Measurements from ENCODE around the gene PTPRA.
"Not testable (repeated sequence)": the region's sequence is repeated elsewhere in the genome, so short reads cannot be mapped to it uniquely, and the experiment has no call there.

PTPRA gene, protein sequence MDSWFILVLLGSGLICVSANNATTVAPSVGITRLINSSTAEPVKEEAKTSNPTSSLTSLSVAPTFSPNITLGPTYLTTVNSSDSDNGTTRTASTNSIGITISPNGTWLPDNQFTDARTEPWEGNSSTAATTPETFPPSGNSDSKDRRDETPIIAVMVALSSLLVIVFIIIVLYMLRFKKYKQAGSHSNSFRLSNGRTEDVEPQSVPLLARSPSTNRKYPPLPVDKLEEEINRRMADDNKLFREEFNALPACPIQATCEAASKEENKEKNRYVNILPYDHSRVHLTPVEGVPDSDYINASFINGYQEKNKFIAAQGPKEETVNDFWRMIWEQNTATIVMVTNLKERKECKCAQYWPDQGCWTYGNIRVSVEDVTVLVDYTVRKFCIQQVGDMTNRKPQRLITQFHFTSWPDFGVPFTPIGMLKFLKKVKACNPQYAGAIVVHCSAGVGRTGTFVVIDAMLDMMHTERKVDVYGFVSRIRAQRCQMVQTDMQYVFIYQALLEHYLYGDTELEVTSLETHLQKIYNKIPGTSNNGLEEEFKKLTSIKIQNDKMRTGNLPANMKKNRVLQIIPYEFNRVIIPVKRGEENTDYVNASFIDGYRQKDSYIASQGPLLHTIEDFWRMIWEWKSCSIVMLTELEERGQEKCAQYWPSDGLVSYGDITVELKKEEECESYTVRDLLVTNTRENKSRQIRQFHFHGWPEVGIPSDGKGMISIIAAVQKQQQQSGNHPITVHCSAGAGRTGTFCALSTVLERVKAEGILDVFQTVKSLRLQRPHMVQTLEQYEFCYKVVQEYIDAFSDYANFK

GRCh38 chr20:2873010-2873746 lies at the start of gene PTPRA:
PTPRA (plus strand) TSS chr20:2873481; CDS start chr20:2964278, 90,797 bp downstream.
- DNase-seq (ENCODE audit: low spot score) = peak; percentile 91

GRCh38 chr20:2825761-2826160 lies 47.5 kb upstream of the PTPRA start:
- no peak for DNase-seq (ENCODE audit: low spot score)

DNA sequence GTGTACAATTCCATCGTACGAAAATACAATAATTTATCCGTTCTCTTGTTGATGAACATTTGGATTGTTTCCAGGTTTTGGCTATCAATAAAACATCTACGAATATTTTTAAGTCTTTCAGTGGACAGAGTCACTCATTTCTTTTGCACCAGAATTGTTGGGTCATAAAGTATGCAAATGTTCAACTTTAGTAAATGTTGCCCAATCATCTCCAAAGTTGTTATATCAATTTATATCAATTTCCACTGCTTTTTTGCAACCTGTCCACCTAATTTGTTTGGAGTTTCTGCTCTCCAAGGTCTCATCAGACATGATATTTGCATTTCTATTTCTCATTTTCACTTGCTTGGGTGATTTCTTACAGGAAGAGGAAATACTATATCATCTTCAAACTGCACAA lies 46.6 kb upstream of the PTPRA start:
- DNase-seq (ENCODE audit: low spot score) = no peak

DNA sequence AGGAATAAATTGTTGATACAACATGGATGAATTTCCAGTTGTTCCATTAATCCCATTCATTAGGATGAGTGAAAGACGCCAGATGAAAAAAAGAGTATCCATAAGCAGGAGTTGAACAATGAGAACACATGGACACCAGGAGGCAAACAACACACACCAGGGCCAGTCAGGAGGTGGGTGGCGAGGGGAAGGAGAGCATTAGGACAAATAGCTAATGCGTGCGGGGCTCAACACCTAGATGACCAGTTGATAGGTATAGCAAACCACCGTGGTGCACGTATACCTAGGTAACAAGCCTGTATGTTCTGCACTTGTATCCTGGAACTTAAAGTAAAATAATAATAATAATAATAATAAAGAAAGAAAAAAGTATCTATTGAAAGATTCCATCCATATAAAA lies 43.9 kb upstream of the PTPRA start:
- DNase-seq (ENCODE audit: low spot score) = no peak

- not testable (repeated sequence) for DNase-seq (ENCODE audit: low spot score)
Measured at GRCh38 chr20:2831206-2831605, 42.1 kb upstream of the PTPRA start.

DNA sequence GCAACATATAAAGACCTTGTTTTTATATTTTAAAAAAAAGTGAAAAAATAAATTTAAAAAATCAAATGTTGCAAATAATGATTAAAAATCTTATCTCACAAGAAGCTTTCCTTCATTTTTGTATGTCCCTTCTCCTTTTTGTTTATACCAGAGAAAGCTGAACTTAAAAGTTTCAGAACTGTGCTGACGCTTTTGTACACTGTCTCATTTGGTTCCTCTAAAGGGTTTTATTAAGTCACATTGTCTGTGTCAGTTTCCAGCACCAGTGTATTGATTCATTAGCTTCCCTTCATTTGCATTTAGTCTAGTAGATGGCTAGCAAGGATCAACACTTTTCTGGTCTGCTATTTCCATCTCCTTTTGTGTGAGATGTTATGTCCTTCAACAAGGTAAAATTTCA lies 39.5 kb upstream of the PTPRA start:
- no peak for DNase-seq (ENCODE audit: low spot score)

GRCh38 chr20:2834401-2835110 lies 38.7 kb upstream of the PTPRA start:
- DNase-seq (ENCODE audit: low spot score) = no peak

DNA sequence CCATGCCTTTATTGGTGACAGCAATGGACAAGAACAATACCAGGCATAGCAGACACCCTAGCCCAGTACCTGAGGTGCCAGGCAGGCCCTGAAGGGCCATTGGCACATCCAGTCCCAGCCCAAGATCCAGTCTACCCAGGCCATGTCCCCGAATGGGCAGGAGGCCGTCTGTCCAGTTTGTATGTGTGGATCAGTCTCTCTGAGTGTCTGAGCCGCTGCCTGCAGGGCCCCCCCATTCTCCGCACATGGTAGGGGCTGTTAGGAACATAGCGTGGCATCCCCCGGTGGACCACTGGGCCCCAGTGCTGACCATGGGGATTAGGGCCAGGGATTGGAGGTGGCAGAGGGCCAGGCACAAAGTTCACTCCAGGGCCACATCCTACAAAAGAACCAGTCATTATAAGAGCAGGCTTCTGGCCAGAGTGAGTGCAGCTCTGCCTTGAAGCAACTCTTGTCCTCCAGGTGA lies 37.9 kb upstream of the PTPRA start:
- DNase-seq (ENCODE audit: low spot score) = no peak

- DNase-seq (ENCODE audit: low spot score) = no peak
Measured at GRCh38 chr20:2836035-2836434, 37.2 kb upstream of the PTPRA start.

- DNase-seq (ENCODE audit: low spot score) = no peak
Measured at GRCh38 chr20:2837221-2837960, 35.9 kb upstream of the PTPRA start.

DNA sequence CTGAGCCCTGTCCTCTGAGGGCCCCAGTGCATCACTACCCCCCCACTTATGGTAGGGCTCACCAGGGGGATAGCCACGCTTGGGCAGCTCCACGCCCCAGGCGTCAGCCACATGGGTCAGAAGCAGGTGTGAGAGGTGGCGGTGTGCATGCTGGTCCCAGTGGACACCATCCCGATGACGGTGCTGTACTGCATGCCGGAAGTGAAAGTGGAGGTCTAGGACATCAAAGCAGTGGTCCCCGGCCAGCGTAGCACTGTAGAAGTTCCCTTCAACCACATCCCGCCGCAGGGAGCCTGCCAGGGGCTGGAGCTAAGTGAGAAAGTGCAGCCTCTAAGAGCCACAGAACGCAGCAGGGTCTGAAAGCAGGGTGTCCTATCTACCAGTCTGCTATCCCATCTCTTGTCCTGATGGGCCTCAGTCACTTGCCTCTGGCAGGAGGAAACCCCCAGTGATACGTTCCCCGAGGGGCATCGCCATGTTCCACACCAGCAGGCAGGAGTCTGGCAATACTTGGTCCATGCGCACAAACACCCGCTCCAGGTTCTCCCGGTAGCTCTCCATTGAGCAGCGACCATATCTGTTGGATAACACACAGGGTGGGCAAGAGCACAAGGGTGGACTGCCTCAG lies 35.0 kb upstream of the PTPRA start:
- DNase-seq (ENCODE audit: low spot score) = no peak

GRCh38 chr20:2838847-2839671 lies 34.2 kb upstream of the PTPRA start:
- DNase-seq (ENCODE audit: low spot score) = no peak

- no peak for DNase-seq (ENCODE audit: low spot score)
Measured at GRCh38 chr20:2839732-2840137, 33.5 kb upstream of the PTPRA start.

DNA sequence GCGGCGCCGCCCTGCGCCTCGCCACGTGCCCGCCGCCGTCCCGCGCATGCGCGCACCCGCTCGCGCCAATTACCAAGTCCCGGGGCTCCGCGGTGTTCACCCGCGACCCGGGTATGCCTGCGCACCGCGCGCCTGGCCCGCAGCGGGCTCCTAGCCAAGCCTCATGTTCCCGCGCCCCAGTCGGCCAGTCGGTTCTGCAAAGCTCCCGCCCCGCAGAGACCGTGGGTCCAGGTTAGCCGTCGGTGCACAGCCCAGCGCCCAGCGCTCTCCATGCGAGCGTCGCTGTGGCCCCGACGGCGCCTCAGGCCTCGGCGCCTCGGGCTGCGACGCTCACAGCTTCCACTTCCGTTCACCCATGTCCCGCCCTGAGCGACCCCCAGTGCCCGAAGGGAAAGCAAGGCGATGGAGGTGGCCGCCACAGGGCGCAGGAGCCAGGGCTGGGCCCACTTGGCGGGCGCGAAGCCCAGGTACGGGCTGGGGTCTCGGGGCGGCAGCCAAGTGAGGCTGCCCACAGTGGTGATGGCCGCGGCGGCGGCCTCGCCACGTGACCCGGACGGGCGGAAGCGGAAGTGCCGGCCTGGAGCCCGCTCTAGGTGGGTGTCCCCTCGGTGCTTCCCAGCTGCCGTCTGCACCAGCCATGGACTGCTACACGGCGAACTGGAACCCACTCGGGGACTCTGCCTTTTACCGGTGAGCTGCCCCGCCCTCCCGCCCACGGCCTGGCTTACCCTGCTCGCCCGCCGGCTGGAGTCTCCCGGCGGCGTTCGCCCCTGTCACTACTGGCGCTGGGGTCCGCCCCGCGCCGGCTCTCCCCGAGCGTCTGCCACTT lies 32.9 kb upstream of the PTPRA start, which contains the start of the genes PCED1A and VPS16:
Gene PCED1A (minus strand): TSS at position 518 of the 829 bp plus-strand sequence. CDS start 743 bp downstream, outside the sequence.
Gene VPS16 (plus strand): TSS at position 608 of the 829 bp plus-strand sequence. CDS start 30 bp downstream, at position 638.
- DNase-seq (ENCODE audit: low spot score) = peak; percentile 76

DNA sequence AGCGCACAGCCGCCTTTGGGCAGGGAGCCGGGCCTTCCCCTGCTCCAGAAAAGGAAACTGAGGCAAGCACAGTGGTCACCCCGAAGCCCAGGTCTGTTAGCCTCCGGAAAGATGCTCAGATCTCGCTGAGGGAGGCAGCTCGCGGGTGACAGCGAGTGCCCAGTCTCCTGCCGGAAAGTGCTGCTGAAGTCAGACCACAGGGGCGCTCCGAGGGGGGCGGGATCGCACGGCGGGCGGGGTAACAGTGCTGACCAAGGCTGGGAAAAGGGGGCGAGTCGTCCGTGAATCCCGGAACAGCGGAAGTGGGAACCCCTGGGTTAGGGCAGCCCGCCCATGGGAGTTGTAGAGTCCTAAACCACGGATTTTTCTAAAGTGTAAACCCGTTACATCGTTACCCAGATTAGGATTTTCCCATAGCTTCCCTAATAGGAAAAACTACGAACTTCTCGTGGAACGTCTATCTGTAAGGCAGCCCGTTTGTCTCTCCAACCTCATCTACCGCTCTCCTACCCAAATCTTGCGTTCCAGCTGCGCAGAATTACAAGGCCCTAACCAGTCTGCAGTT lies 32.2 kb upstream of the PTPRA start:
- DNase-seq (ENCODE audit: low spot score) = peak; percentile 14

- no peak for DNase-seq (ENCODE audit: low spot score)
Measured at GRCh38 chr20:2845607-2846006, 27.7 kb upstream of the PTPRA start.

DNA sequence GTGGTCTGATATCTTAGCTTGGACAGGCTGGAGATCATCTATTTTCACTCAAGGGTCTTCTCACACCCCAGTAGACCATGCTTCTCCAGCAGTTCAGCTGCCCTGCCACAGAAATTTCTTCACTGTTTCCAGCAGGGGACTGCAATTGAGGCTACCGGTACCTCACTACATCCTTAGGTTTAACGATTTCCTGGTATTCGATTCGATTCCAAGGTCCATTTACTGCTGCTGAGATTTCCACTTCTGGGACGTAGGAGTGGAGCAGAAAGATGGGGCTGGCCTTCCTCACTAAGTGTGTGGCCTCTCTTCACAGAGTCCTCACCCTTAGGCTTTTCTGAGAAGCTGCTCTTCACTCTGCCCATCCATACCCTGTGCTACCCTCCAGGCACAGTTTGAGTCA lies 26.6 kb upstream of the PTPRA start:
- no peak for DNase-seq (ENCODE audit: low spot score)

GRCh38 chr20:2847802-2848201 lies 25.5 kb upstream of the PTPRA start:
- no peak for DNase-seq (ENCODE audit: low spot score)
